ENCODE results near the gene PLPPR5.
"Not testable (repeated sequence)": the region's sequence is repeated elsewhere in the genome, so short reads cannot be mapped to it uniquely, and the experiment has no call there.

The PLPPR5 gene

DNA sequence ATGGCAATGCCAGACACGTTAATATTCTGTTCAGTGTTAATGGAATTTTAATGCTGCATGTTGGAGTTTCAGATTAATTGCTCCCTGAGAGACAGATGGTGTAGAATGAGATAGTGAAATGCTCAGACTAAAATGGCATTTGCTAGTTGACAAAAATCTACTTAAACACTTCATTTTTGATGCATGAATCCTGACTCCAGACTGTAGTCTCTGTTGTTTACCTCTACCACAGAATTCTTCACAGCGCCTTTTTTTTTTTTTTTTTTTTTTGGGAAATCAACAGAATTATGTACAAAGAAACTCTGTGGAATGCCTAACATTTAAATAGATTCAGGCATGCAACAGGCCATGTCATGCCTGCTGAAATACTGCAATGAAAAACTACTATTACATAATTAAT is 111.3 kb downstream of the PLPPR5 start:
- no peak overlapping the region for H2AFZ ChIP-seq
- H3K4me3 ChIP-seq (ENCODE audit: low read depth, low read length): no peak overlapping the region
- H3K79me2 ChIP-seq: no peaks in the 10 kb centered on the region
- H3K4me1 ChIP-seq: no peaks in the 10 kb centered on the region
- H3K27ac ChIP-seq: no peak overlapping the region
- no peak overlapping the region for H3K4me2 ChIP-seq (ENCODE audit: low read length)
- H3K9me3 ChIP-seq (ENCODE audit: control insufficient read depth, low read length): no peaks in the 10 kb centered on the region
- H3K9ac ChIP-seq: no peak overlapping the region
- TF ChIP-seq, protein P1, sequence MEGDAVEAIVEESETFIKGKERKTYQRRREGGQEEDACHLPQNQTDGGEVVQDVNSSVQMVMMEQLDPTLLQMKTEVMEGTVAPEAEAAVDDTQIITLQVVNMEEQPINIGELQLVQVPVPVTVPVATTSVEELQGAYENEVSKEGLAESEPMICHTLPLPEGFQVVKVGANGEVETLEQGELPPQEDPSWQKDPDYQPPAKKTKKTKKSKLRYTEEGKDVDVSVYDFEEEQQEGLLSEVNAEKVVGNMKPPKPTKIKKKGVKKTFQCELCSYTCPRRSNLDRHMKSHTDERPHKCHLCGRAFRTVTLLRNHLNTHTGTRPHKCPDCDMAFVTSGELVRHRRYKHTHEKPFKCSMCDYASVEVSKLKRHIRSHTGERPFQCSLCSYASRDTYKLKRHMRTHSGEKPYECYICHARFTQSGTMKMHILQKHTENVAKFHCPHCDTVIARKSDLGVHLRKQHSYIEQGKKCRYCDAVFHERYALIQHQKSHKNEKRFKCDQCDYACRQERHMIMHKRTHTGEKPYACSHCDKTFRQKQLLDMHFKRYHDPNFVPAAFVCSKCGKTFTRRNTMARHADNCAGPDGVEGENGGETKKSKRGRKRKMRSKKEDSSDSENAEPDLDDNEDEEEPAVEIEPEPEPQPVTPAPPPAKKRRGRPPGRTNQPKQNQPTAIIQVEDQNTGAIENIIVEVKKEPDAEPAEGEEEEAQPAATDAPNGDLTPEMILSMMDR (IDR thresholded peaks at IDR 0.05): no peak
- H3K36me3 ChIP-seq (ENCODE audit: control insufficient read depth, insufficient read depth, low read length): no peaks in the 10 kb centered on the region
- no peaks in the 10 kb centered on the region for H3K27me3 ChIP-seq (ENCODE audit: control insufficient read depth, insufficient read depth, low read length)

DNA sequence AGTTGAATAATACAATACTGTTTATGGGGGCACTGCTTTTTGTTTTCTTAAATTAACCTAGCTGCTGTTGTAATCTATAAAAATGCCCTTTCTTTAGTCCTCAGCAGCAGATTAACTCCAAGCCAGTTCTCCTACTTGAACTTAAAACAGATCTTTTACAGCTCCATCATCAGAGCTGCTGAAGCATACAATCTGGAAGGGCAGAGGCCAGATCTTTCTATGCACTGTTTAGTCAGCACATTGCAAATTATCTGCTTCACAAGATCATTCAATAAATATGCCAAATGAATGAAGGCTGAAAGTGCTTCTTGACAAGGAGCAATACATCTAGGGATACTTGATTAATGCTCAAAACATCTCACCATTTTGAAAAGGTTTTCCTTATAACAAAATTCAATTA is 115.8 kb downstream of the PLPPR5 start:
- Histone ChIP-seq H3K4me3 (ENCODE audit: low read depth, low read length) (no peak overlapping the region), H3K79me2 (no peaks in the 10 kb centered on the region), H3K27me3 (ENCODE audit: control insufficient read depth, insufficient read depth, low read length) (no peaks in the 10 kb centered on the region), H3K36me3 (ENCODE audit: control insufficient read depth, insufficient read depth, low read length) (no peaks in the 10 kb centered on the region), H3K9ac (no peak overlapping the region), H3K27ac (no peak overlapping the region), H3K4me1 (no peaks in the 10 kb centered on the region), H2AFZ (no peak overlapping the region), H3K4me2 (ENCODE audit: low read length) (no peak overlapping the region), H3K9me3 (ENCODE audit: control insufficient read depth, low read length) (no peaks in the 10 kb centered on the region)
- TF ChIP-seq, protein P1 (IDR thresholded peaks at IDR 0.05): no peak

DNA sequence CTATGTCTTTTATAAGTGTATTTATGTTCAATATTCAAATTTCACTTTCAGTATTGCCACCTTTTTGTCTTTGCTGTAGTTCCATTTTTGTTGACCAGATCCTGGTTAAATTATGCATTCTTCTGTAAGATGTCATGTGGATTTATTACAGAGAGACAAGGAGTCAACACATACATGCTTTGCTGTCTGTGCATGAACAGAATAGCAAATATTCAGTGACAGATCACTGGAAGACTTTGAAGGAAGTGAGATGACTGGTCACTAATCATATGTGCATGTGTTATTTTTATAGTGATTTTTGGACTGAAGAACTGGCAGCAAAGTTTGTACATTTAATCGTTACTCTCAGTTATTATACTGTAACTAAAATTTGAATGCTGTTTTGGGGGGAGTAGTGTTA is 117.2 kb downstream of the PLPPR5 start:
- Histone ChIP-seq H3K9ac (no peak overlapping the region), H3K79me2 (no peaks in the 10 kb centered on the region), H3K36me3 (ENCODE audit: control insufficient read depth, insufficient read depth, low read length) (no peaks in the 10 kb centered on the region), H3K4me1 (no peaks in the 10 kb centered on the region), H3K27ac (no peak overlapping the region), H3K4me2 (ENCODE audit: low read length) (no peak overlapping the region), H2AFZ (no peak overlapping the region), H3K9me3 (ENCODE audit: control insufficient read depth, low read length) (no peaks in the 10 kb centered on the region), H3K27me3 (ENCODE audit: control insufficient read depth, insufficient read depth, low read length) (no peaks in the 10 kb centered on the region), H3K4me3 (ENCODE audit: low read depth, low read length) (no peak overlapping the region)
- TF ChIP-seq, protein P1 (IDR thresholded peaks at IDR 0.05): no peak

DNA sequence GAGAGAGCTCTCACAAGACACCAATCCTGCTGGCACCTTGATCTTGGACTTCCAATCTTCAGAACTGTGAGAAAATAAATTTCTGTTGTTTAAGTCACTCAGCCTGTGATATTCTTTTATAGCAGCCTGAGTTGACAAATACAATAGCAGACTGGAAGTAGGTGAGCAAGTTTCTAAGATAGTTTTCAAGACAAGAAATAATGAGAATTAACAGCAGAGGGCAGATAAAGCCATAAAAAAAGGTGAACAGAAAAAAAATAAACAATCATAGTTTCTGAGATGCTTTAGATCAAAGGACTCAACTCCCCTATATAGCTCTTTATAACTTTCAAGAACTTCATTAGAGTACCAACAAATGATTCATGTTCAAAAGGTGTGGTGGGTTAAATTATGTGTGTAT is 119.8 kb downstream of the PLPPR5 start:
- Histone ChIP-seq H3K4me2 (ENCODE audit: low read length) (no peak overlapping the region), H3K4me3 (ENCODE audit: low read depth, low read length) (no peak overlapping the region), H3K27me3 (ENCODE audit: control insufficient read depth, insufficient read depth, low read length) (no peaks in the 10 kb centered on the region), H3K36me3 (ENCODE audit: control insufficient read depth, insufficient read depth, low read length) (no peaks in the 10 kb centered on the region), H2AFZ (no peak overlapping the region), H3K9ac (no peak overlapping the region), H3K79me2 (no peaks in the 10 kb centered on the region), H3K9me3 (ENCODE audit: control insufficient read depth, low read length) (no peaks in the 10 kb centered on the region), H3K4me1 (no peaks in the 10 kb centered on the region), H3K27ac (no peak overlapping the region)
- TF ChIP-seq, protein P1 (IDR thresholded peaks at IDR 0.05): no peak

DNA sequence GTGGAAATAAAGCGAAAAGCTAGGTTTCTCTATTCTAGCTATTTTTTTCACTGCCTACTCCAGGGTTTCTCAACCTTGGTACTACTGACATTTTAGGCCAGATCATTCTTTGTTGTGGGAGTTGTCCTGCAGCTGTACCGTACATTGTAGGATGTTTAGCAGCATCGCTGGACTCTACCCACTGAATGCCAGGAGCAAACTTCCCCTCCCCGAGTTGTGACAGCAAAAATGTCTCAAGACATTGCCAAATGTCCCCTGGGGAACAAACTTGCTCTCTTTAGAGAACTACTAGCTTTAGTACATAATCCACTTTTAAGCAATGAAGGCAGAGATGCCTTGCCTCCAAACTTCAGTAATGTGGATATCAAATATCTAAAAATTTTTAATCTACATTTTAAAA is 122.8 kb downstream of the PLPPR5 start:
- no peak overlapping the region for H3K4me2 ChIP-seq (ENCODE audit: low read length)
- H3K9ac ChIP-seq: no peak overlapping the region
- H3K27ac ChIP-seq: no peak overlapping the region
- H3K79me2 ChIP-seq: no peaks in the 10 kb centered on the region
- H2AFZ ChIP-seq: no peak overlapping the region
- TF ChIP-seq, protein P1 (IDR thresholded peaks at IDR 0.05): no peak
- H3K36me3 ChIP-seq (ENCODE audit: control insufficient read depth, insufficient read depth, low read length): no peaks in the 10 kb centered on the region
- H3K4me3 ChIP-seq (ENCODE audit: low read depth, low read length): no peak overlapping the region
- no peaks in the 10 kb centered on the region for H3K4me1 ChIP-seq
- no peaks in the 10 kb centered on the region for H3K9me3 ChIP-seq (ENCODE audit: control insufficient read depth, low read length)
- no peaks in the 10 kb centered on the region for H3K27me3 ChIP-seq (ENCODE audit: control insufficient read depth, insufficient read depth, low read length)

DNA sequence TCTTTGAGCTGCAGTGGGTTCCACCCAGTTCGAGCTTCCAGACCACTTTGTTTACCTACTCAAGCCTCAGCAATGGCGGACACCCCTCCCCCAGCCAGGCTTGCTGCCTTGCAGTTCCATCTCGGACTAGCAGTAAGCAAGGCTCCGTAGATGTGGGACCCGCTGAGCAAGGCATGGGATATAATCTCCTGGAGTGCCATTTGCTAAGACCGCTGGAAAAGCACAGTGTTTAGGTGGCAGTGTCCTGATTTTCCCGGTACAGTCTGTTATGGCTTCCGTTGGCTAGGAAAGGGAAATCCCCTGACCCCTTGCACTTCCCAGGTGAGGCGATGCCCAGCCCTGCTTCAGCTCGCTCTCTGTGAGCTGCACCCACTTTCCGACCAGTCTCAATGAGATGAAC is 123.4 kb downstream of the PLPPR5 start:
- H3K4me1 ChIP-seq; H3K9ac ChIP-seq; H3K4me3 ChIP-seq (ENCODE audit: low read depth, low read length); H3K36me3 ChIP-seq (ENCODE audit: control insufficient read depth, insufficient read depth, low read length); H3K9me3 ChIP-seq (ENCODE audit: control insufficient read depth, low read length); H3K27ac ChIP-seq; H2AFZ ChIP-seq; H3K79me2 ChIP-seq; H3K27me3 ChIP-seq (ENCODE audit: control insufficient read depth, insufficient read depth, low read length); H3K4me2 ChIP-seq (ENCODE audit: low read length): not testable (repeated sequence)

All from parathyroid adenoma (tissue), 2 donors.